NCI-H146 (cell line): ENCODE measurements around the gene PA2G4.
"Not testable (repeated sequence)": the region's sequence is repeated elsewhere in the genome, so short reads cannot be mapped to it uniquely, and the experiment has no call there.

Experiments
- DNase-seq: peaks from one replicate; lab custom pipeline; 2025; lab: John Stamatoyannopoulos, UW

PA2G4 gene

DNA sequence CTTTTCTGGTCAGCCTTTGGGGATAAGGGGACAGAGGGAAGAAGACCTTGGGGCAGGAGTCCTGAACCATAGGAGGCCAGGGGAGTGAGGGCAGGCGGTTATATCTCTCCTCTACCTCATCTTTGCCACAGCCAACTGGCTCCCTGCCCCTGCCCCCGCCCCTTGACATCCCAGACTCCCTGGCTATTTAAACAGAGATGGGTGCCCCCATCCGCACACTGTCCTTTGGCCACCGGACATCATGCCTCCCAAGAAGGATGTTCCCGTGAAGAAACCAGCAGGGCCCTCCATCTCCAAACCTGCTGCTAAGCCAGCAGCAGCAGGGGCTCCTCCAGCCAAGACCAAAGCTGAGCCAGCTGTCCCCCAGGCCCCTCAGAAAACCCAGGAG, 49.3 kb downstream of the PA2G4 start:
- no peak for DNase-seq

DNA sequence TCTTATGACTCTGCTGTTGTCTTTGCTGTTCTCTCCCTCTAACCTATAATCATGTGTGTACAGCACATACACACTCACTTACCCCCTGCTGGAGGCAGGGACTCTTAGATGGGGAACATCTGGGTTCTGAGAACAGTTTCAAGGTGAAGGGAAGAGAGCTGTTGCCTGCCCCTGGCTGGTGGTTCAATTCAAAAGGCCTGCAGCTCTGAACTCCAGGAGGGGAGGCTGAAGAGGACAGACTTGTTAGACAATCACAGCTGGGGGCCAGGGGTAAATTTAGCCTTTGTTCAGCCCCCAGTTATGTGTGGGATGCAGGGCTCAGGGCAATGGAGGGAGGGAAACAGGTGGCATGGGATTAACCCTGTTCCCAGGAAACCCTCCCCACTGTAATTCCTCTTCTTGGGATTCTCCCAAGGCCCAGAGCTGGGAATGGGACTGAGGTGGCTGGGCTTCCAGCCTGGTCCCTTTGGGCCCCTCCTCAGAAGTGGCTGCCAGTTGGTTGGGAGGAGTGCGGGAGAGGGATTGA, 50.0 kb downstream of the PA2G4 start:
- DNase-seq = peak; percentile 57

DNA sequence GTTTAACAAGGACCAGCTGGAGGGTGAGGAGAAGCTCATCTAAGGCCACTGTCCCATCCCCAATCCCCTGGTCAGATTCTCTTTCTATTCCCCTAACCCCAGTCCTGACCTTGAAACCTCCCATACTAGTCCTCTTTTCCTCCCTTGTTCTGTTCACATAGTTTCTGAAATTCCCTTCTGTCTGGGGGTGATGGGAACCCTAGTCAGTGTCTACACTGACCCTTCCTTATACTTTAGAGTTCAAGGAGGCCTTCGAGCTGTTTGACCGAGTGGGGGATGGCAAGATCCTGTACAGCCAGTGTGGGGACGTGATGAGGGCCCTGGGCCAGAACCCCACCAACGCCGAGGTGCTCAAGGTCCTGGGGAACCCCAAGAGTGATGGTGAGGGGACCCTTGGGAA, 50.5 kb downstream of the PA2G4 start:
- DNase-seq = no peak

DNA sequence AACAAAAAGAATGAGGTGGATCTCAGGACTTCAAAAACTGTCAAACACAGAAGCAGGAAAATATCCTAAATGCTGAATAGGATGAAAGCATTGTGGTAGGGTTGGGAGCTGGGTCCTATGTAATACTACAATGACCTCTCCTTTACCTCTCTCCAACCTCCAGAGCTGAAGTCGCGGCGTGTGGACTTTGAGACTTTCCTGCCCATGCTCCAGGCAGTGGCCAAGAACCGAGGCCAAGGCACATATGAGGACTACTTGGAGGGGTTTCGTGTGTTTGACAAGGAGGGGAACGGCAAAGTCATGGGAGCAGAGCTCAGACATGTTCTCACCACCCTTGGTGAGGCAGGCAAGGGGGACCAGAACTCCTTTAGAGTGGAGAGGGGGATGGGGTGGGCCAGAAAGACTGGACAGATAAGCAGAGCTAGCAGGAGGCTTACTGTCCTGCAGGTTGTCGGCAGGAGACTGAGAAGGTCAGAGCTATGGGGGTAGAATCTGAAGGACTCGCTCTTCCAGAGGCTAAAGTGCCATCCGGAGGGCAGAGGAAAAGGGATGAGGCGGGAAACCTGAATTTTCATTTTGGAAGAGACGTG, 51.0 kb downstream of the PA2G4 start:
- no peak for DNase-seq

DNA sequence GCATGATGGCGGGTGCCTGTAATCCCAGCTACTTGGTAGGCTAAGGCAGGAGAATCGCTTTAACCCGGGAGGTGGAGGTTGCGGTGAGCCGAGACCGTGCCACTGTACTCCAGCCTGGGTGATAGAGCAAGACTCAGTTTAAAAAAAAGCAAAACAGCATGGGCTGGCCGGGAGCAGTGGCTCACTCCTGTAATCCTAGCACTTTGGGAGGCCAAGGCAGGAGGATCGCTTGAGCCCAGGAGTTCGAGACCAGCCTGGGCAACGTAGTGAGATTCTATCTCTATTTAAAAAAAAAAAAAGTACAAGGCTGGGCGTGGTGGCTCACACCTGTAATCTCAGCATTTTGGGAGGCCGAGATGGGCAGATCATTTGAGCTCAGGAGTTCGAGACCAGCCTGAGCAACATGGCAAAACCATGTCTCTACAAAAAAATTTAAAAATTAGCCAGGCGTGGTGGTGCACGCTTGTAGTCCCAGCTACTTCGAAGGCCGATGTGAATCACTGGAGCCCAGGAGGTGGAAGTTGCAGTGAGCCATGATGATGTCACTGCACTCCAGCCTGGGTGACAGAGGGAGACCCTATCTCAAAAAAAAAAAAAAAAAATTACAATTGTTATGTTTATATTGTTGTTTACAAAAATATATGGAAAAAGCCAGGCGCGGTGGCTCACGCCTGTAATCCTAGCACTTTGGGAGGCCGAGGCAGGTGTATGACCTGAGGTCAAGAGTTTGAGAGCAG, 52.3 kb downstream of the PA2G4 start:
- DNase-seq = not testable (repeated sequence)

DNA sequence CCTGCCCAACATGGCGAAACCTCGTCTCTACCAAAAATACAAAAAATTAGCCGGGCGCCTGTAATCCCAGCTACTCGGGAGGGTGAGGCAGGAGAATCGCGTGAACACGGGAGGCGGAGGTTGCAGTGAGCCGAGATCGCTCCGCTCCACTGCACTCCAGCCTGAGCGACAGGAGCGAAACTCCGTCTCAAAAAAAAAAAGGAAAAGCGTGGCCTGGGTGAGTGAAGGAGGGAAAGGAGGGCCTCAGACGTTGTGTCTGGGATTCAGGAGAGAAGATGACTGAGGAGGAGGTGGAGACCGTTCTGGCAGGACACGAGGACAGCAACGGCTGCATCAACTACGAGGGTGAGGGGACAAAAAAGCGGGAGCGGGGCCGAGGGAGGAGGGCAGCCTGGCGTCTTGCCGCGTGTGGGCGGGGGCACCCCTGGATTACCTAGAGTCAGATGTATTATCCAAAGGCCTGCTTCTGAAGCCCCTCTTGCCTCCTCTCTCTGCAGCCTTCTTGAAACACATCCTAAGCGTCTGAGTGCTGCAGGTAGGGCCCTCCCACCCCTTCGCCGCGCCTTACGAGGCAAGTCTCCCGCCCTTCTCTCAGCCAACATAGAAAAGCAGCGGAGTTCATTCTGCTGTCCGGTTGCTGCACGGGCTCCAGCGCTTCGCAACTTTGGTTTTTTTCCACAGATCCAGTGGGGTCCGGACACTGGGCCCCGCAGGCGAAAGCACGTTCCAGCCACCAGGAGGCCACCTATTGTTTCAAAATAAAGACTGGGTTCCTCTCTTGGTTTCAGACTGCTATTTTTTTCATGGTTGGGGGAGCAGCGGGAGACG, 53.1 kb downstream of the PA2G4 start:
- peak; percentile 95 for DNase-seq

DNA sequence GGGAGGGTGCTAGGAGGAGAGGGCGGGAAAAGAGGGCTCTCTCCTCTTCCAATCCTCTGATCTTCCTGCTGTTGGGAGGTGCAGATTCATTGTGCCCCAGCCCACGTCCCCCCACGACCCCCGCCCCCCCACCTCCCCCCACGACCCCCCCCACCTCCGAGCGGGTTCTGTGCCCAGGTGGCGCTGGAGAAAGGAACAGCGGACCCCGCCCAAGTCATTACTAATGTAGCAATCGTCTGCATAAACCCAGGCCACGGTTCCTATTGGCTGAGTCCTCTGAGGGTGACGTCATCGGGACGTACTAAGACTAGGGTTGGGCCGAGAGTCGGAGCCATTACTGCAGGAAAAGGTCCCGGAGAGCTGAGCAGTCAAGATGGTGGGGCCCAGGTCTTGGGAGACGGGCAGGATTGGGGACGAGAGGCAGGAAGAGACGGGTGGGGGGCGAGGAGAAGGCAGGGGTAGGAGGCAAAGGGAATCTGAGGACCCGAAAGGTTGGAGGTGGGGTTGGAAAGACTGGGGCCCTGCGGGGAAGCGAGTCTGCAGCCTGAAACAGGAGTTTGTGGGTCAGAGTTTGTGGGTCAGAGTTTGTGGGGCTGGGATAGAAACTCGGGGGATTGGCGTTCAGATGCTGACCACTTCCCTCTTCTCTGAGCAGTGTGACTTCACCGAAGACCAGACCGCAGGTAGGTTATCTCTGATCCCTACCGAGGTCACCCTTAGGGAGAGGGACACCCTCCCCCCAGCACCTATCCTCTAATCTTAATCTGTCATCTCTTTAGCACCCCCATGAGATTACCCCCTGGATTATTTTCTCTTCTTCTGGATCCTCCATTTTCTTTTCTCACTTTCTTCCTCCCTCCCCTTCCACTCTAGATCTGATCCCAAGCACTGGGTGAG, 53.9 kb downstream of the PA2G4 start, which contains the start of gene MYL6:
Gene MYL6, plus strand, starts transcription at position 331 of the 897 bp plus-strand sequence. Its CDS starts 43 bp downstream, at position 374.
- peak; percentile 100 for DNase-seq

DNA sequence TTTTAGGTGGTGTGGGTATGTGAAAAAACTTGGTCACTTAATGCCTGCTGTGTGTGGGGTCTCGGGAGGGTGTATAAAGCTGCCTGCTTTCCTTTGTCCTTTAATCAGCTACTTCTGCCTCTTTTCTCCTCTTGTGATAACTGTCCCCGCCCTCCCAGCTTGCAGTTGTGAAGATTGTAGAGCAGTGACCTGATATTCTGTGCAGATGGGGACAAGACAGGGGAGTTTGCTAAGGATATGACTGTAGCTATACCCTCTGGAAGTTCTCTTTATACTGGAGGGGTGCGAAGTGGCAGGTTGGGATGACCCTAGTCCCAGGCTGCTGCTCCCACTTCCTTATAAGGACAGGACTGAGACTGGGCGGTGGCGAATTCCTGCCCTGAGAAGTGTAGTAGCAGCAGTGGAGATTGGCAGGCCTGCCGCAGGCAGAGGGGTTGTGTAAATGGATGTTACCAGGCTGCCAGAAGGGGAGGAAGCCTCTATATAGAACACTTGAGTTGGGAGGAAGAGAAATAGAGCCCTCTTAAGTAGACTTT, 54.6 kb downstream of the PA2G4 start:
- DNase-seq = peak; percentile 59

DNA sequence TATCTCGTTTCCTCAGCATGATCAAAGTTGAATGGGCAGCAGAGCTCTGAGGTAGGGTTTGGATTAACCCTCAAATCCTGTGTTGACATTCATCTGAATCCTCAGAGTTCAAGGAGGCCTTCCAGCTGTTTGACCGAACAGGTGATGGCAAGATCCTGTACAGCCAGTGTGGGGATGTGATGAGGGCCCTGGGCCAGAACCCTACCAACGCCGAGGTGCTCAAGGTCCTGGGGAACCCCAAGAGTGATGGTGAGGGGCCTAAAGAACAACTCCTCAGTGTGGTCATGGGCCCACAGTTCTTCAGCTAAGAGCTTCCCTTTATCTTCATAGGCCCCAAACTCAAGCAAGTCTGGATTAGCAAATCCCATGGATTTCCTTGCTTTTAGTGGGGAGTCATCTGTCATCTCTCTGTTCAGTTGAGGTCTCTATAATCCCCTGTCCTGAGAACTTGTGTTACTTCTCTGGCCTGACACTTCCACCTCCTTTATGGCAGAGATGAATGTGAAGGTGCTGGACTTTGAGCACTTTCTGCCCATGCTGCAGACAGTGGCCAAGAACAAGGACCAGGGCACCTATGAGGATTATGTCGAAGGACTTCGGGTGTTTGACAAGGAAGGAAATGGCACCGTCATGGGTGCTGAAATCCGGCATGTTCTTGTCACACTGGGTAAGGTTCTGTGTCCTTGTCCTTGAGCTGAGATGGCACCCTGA, 55.3 kb downstream of the PA2G4 start:
- no peak for DNase-seq

DNA sequence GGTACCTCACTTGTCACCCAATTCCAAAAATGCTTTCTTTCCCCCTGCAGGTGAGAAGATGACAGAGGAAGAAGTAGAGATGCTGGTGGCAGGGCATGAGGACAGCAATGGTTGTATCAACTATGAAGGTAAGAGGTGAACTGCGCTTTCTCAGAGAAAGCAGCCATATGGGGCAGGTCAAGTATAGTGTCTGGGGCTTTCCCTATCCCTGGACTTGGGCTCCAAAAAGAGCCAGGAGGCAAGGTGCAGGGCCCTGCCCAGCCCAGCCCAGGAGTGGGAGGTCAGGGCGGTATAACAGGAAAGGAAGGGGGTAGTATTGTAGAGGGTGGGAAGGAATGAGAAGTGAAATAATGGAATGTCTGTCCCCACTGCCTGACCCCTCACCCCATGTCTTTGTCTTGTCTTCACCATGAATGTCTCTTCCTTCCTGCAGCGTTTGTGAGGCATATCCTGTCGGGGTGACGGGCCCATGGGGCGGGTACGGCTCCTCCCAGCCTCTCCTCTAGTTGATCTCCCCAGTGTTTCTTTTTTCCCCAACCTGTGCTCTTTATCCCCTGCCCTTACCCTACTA, 55.9 kb downstream of the PA2G4 start:
- no peak for DNase-seq

DNA sequence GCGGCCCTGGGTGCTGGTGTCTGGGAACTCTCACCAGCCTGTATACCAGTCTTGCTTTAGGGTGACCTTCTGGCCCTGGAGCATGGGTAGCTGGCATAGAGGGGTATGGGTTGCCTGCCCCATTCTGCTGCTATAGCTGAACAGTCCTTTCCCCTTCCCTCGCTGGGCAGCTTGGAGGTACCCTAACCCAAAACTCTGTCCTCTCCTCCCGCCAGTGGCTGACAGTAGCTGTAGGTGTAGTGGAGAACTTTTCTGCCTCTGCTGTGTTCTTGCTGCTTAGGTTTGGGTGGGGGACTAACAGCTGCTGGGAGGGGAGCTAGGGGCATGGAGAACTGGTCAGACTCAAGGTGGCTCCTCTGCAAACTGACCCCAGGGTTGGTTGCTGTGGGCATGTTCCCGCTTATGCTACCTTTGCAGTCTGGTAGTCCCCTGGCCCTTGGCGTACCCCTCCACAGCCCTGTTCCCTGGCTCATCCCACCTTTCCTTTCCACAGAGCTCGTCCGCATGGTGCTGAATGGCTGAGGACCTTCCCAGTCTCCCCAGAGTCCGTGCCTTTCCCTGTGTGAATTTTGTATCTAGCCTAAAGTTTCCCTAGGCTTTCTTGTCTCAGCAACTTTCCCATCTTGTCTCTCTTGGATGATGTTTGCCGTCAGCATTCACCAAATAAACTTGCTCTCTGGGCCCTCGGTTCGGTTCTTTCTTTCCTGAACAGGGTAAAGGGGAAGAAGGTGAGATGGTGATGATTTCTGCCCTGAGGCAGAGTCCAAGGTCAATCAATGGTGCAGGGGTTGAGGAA, 56.7 kb downstream of the PA2G4 start:
- no peak for DNase-seq

DNA sequence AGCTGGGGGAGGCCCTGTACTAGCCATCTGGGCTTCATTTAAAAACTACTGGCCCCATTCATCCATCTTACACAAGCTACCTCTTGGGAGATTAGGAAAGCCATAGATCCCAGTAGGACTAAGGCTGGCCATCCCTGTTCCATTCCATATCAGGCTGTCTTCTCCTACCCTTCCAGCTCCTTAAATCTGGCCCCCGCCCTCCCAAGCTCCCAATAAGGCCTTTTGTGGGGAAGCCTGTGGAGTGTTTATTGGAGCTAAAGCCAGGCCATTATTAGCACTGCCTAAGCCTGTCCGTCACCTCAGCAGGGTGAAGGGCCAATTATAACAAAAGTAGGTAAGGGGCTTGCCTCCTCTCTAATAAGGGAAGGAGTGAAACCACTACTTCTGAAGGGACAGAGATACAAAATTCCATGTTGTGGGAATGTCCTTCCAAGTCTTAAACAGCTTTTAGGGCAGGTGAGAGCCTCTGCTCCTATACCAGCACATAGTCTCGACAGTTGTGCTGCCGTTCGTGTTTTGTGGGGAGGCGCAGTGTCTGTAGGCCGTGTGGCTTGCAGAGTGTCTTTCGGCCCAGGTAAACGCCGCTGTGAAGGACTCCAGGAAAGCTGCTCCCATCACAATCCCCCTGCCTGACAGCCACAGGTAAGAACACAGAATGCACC, 57.5 kb downstream of the PA2G4 start:
- DNase-seq = no peak

DNA sequence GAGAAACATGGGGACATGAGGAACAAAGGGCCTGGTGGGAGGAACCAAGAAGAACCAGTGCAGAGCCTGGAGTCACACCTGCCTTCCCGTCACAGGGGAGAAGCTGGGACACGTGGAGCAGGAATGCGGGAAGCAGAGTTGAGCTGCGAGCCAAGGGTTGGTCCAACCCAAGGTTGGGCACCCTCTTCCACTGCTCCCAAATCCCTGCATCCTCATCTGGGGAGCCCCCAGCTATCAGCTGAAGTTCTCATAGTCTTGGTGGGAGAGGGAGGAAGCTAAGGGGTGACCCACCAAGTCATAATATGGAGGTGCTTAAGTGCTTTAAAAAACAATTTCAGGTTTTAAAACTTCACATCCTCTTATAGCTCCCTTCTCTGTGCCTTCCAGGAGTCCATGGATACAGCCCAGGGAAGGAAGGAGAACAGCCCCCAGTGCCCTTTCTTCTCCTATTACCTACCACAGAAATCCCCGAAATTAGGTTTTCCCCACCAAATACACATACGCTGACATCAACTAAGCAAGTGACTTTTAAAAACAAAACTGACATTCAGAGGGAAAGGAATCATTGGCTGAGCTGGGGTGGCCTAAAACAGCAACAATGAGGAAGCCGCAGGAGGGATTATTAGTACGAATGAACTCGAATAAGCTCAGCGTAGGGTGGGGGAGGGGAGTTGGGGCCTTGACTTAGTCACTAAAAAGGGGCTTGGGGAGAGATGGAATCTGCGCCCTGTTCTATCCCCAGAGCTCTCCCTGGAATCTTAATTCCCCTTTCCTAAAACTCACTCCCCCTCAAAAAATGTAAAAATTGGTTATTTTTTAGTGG, 58.3 kb downstream of the PA2G4 start:
- no peak for DNase-seq
